ENCODE measurements around the gene RNASE13. TPM values are rescaled to one million over a fixed set of nuclear protein-coding genes. Genes with fewer than 3 reads are reported as not detected.
"Not testable (repeated sequence)": the region's sequence is repeated elsewhere in the genome, so short reads cannot be mapped to it uniquely, and the experiment has no call there.

Gene RNASE13
- polyA plus RNA-seq, 1 experiment: not detected

GRCh38 chr14:21043387-21043973, 8.9 kb upstream of the RNASE13 start:
- peaks cover 3% of the 10 kb centered on the region; the same call in 1 of the 2 replicates for H3K27me3 ChIP-seq (ENCODE audit: control insufficient read depth, insufficient read depth, low read length)
- TF ChIP-seq CTCF (IDR thresholded peaks at IDR 0.05; ENCODE audit: insufficient read depth, low read depth, low read length): no peak
- CTCF ChIA-PET: interaction anchor here (0.6 to 6.9 kb wide), 12 partner anchors 8 to 222 kb away, joined by 3 to 202 read pairs (median 3); partner anchors contain the start of gene ARHGEF40
- no peak for DNase-seq (ENCODE audit: low read depth)
- H3K4me3 ChIP-seq (ENCODE audit: low read depth, low read length): no peak overlapping the region
- POLR2A ChIA-PET: no interaction called here
- no peaks in the 10 kb centered on the region for H3K36me3 ChIP-seq (ENCODE audit: control insufficient read depth, insufficient read depth, low read length)

GRCh38 chr14:21042918-21043317, 8.3 kb upstream of the RNASE13 start:
- ChIA-PET POLR2A (no interaction called here), CTCF (interaction anchor here (0.6 to 6.9 kb wide), 7 partner anchors 19 to 60 kb away, joined by 3 to 202 read pairs (median 4); partner anchors contain the start of gene ARHGEF40)
- no peak for DNase-seq (ENCODE audit: low read depth)
- H3K27me3 ChIP-seq (ENCODE audit: control insufficient read depth, insufficient read depth, low read length): peaks cover 3% of the 10 kb centered on the region; the same call in 1 of the 2 replicates
- H3K36me3 ChIP-seq (ENCODE audit: control insufficient read depth, insufficient read depth, low read length): no peaks in the 10 kb centered on the region
- TF ChIP-seq CTCF (IDR thresholded peaks at IDR 0.05; ENCODE audit: insufficient read depth, low read depth, low read length): no peak
- H3K4me3 ChIP-seq (ENCODE audit: low read depth, low read length): no peak overlapping the region

- H3K36me3 ChIP-seq (ENCODE audit: control insufficient read depth, insufficient read depth, low read length): no peaks in the 10 kb centered on the region
- ChIA-PET POLR2A (interaction anchor here (0.6 kb wide), 1 partner anchor 30 kb away, joined by 19 read pairs; no protein-coding TSS in a partner anchor), CTCF (interaction anchor here (0.8 to 6.9 kb wide), 9 partner anchors 8 to 183 kb away, joined by 3 to 202 read pairs (median 9); partner anchors contain the start of gene RNASE8)
- no peak for TF ChIP-seq CTCF (IDR thresholded peaks at IDR 0.05; ENCODE audit: insufficient read depth, low read depth, low read length)
- DNase-seq (ENCODE audit: low read depth): no peak
- peaks cover 5% of the 10 kb centered on the region; the same call in 1 of the 2 replicates for H3K27me3 ChIP-seq (ENCODE audit: control insufficient read depth, insufficient read depth, low read length)
- H3K4me3 ChIP-seq (ENCODE audit: low read depth, low read length): no peak within 1 kb of the TSS
Observed at GRCh38 chr14:21041676-21042433, 7.2 kb upstream of the RNASE13 start, which contains the start of gene RNASE7. RNASE7 (plus strand) TSS chr14:21042362; CDS start chr14:21042993, 631 bp downstream.

- not testable (repeated sequence) for H3K4me3 ChIP-seq (ENCODE audit: low read depth, low read length); H3K36me3 ChIP-seq (ENCODE audit: control insufficient read depth, insufficient read depth, low read length); DNase-seq (ENCODE audit: low read depth); H3K27me3 ChIP-seq (ENCODE audit: control insufficient read depth, insufficient read depth, low read length)
- ChIA-PET CTCF (interaction anchor here (1.3 to 6.9 kb wide), 19 partner anchors 10 to 183 kb away, joined by 4 to 202 read pairs (median 8); partner anchors contain the start of genes ARHGEF40, RNASE8 and TPPP2), POLR2A (interaction anchor here (0.6 kb wide), 1 partner anchor 31 kb away, joined by 19 read pairs; no protein-coding TSS in a partner anchor)
Observed at GRCh38 chr14:21040941-21041340, 6.3 kb upstream of the RNASE13 start.

- ChIA-PET POLR2A (interaction anchor here (1.0 kb wide), 1 partner anchor 26 kb away, joined by 3 read pairs; no protein-coding TSS in a partner anchor), CTCF (interaction anchor here (0.8 to 6.9 kb wide), 26 partner anchors 10 to 184 kb away, joined by 3 to 202 read pairs (median 6); partner anchors contain the start of genes ARHGEF40, RNASE8, SLC39A2 and TPPP2)
Observed at GRCh38 chr14:21040370-21040925, 5.8 kb upstream of the RNASE13 start.

More at GRCh38 chr14:21040370-21040925, 5.8 kb upstream of the RNASE13 start:
- no peak overlapping the region for H3K4me3 ChIP-seq (ENCODE audit: low read depth, low read length)
- no peak for TF ChIP-seq CTCF (IDR thresholded peaks at IDR 0.05; ENCODE audit: insufficient read depth, low read depth, low read length)
- H3K36me3 ChIP-seq (ENCODE audit: control insufficient read depth, insufficient read depth, low read length): no peaks in the 10 kb centered on the region
- H3K27me3 ChIP-seq (ENCODE audit: control insufficient read depth, insufficient read depth, low read length): peaks cover 7% of the 10 kb centered on the region
- no peak for DNase-seq (ENCODE audit: low read depth)
